H1 (cell line): Measurements from ENCODE around the gene KIAA1671. TPM values are rescaled to one million over a fixed set of nuclear protein-coding genes. Genes with fewer than 3 reads are reported as not detected.

Experiments used
- CEBPB ChIP-seq: IDR thresholded peaks from 2 replicates; pipeline ENCODE4 v1.6.1; 2012; ENCODE audit warnings: low read depth, low read length
- CTCF ChIP-seq, 3 experiments: IDR thresholded peaks; 1 replicate in 2 of 3; 2 replicates in 1 of 3; pipeline versions ENCODE4 v1.5.1 to v1.6.1; 2011; ENCODE audit warnings: low read length in 3 of 3, mild to moderate bottlenecking in 3 of 3, inconsistent platforms in 2 of 3, low read depth in 1 of 3, moderate library complexity in 1 of 3; ENCODE audit not compliant: insufficient read depth in 1 of 3; ENCODE audit errors: control extremely low read depth in 1 of 3
- JUND ChIP-seq: IDR thresholded peaks from 2 replicates; pipeline ENCODE4 v1.6.1; 2011; ENCODE audit warnings: mild to moderate bottlenecking, improper control_type of control experiment, low read length
- KDM4A ChIP-seq: IDR thresholded peaks from one replicate; pipeline ENCODE4 v1.7.1; 2012; ENCODE audit warnings: low read depth, mild to moderate bottlenecking, moderate library complexity, low read length, inconsistent platforms; ENCODE audit not compliant: severe bottlenecking
- MAX ChIP-seq: IDR thresholded peaks from 2 replicates; pipeline ENCODE4 v1.6.1; 2012; ENCODE audit warnings: inconsistent platforms
- RNF2 ChIP-seq: fragments of 200-900, 300-1000 bp; sonication (generic); IDR thresholded peaks from 2 replicates; pipeline ENCODE4 v1.7.1; 2016; ENCODE audit warnings: borderline replicate concordance, low read depth, mild to moderate bottlenecking, antibody characterized with exemption, low read length; ENCODE audit not compliant: poor library complexity, severe bottlenecking; ENCODE audit errors: missing control alignments
- SAP30 ChIP-seq: fragments of 300-600 bp; sonication (generic); IDR thresholded peaks from 2 replicates; pipeline ENCODE4 v1.7.1; 2012; ENCODE audit warnings: low read length, moderate library complexity, mild to moderate bottlenecking, inconsistent platforms; ENCODE audit not compliant: insufficient read depth, insufficient replicate concordance
- SIN3A ChIP-seq, 2 experiments: IDR thresholded peaks in 1 of 2; conservative IDR thresholded peaks in 1 of 2; 2 replicates each; pipeline ENCODE4 v1.6.1; 2011 to 2012; ENCODE audit warnings: low read length in 2 of 2, improper control_type of control experiment in 1 of 2, low read depth in 1 of 2, mild to moderate bottlenecking in 1 of 2
- SP2 ChIP-seq: IDR thresholded peaks from 2 replicates; pipeline ENCODE4 v1.6.1; 2012; ENCODE audit warnings: mild to moderate bottlenecking, low read length, inconsistent platforms
- TAF1 ChIP-seq: IDR thresholded peaks from 2 replicates; pipeline ENCODE4 v1.6.1; 2011; ENCODE audit warnings: mild to moderate bottlenecking, low read depth, low read length
- TCF12 ChIP-seq: IDR thresholded peaks from 2 replicates; pipeline ENCODE4 v1.6.1; 2011; ENCODE audit warnings: low read depth, mild to moderate bottlenecking, low read length
- polyA plus RNA-seq, 7 experiments: library from polyadenylated mRNA; depleted of rRNA in 3 of 7; stranded (reverse) in 5 of 7; unstranded in 2 of 7; fragments of >200 nt in 5 of 7; fragments of 200-250 nt in 2 of 7; gene quantifications; 1 replicate in 5 of 7; 2 replicates in 1 of 7; 4 replicates in 1 of 7; pipeline versions ENCODE4 v1.2.1 to v1.2.3, GENCODE V29; 2011 to 2013; ENCODE audit warnings: missing spikeins in 2 of 7, mixed read lengths in 2 of 7
- total RNA-seq: library from RNA; stranded (reverse); fragmentation: NEBNext Ultra II Directional; extraction: Animal tissue kit (Norgen Biotek cat#: 25700); gene quantifications from 2 replicates; pipeline ENCODE4 v1.2.1, GENCODE V29; 2021

The KIAA1671 gene
- total and polyA plus RNA-seq, 2 of the 8 experiments (the other 6 are each of a cell fraction or from before 2014, with no cell fraction given), result 6.4 to 23.9 TPM

GRCh38 chr22:24968066-24968561 lies 15.6 kb downstream of the KIAA1671 start (continued):
- TF ChIP-seq JUND, result no peak
- no peak for TF ChIP-seq KDM4A
- TF ChIP-seq CEBPB, result no peak
- TF ChIP-seq TCF12, result peak; percentile 91
- TF ChIP-seq SAP30, result no peak
- TF ChIP-seq RNF2, result no peak
- 0 out of 2 replicates have a peak, but pooled peaks have one; percentile 29 for TF ChIP-seq TAF1
- TF ChIP-seq SIN3A (conservative IDR thresholded peaks at IDR 0.05 in 1 of 2, IDR thresholded peaks at IDR 0.05 in 1 of 2; ENCODE audit: low read depth in 1 of 2, low read length in 2 of 2), result no peak
- peak; percentile 49; the same call in 1 of the 2 replicates for TF ChIP-seq MAX
- no peak for TF ChIP-seq CTCF (IDR thresholded peaks at IDR 0.05; ENCODE audit: control extremely low read depth in 1 of 3, insufficient read depth in 1 of 3, low read depth in 1 of 3, low read length in 3 of 3)
- TF ChIP-seq SP2, result no peak
